BLaER1 (cell line): ENCODE measurements around the gene CAPN10.

ENCODE experiments used
- H3K27ac ChIP-seq: shearing (Covaris generic); formaldehyde crosslinking; 2 replicates; pipeline ENCODE4 v1.8.1; 2022
- H3K27me3 ChIP-seq: shearing (Covaris generic); formaldehyde crosslinking; 2 replicates; pipeline ENCODE4 v1.8.1; 2022
- H3K36me3 ChIP-seq: shearing (Covaris generic); formaldehyde crosslinking; 2 replicates; pipeline ENCODE4 v1.8.1; 2022
- H3K4me1 ChIP-seq: shearing (Covaris generic); formaldehyde crosslinking; 2 replicates; pipeline ENCODE4 v1.8.1; 2022
- H3K4me2 ChIP-seq: shearing (Covaris generic); formaldehyde crosslinking; 2 replicates; pipeline ENCODE4 v1.8.1; 2022
- H3K4me3 ChIP-seq: shearing (Covaris generic); formaldehyde crosslinking; 2 replicates; pipeline ENCODE4 v1.8.1; 2022
- H3K9ac ChIP-seq: shearing (Covaris generic); formaldehyde crosslinking; 2 replicates; pipeline ENCODE4 v1.8.1; 2022
- H3K9me3 ChIP-seq: shearing (Covaris generic); formaldehyde crosslinking; 2 replicates; pipeline ENCODE4 v1.8.1; 2022
- H4K20me1 ChIP-seq: shearing (Covaris generic); formaldehyde crosslinking; 2 replicates; pipeline ENCODE4 v1.8.1; 2022
- Cebpa-rat ChIP-seq: shearing (Covaris generic); IDR thresholded peaks from 2 replicates; pipeline ENCODE4 v1.8.1; 2022

Gene CAPN10

DNA sequence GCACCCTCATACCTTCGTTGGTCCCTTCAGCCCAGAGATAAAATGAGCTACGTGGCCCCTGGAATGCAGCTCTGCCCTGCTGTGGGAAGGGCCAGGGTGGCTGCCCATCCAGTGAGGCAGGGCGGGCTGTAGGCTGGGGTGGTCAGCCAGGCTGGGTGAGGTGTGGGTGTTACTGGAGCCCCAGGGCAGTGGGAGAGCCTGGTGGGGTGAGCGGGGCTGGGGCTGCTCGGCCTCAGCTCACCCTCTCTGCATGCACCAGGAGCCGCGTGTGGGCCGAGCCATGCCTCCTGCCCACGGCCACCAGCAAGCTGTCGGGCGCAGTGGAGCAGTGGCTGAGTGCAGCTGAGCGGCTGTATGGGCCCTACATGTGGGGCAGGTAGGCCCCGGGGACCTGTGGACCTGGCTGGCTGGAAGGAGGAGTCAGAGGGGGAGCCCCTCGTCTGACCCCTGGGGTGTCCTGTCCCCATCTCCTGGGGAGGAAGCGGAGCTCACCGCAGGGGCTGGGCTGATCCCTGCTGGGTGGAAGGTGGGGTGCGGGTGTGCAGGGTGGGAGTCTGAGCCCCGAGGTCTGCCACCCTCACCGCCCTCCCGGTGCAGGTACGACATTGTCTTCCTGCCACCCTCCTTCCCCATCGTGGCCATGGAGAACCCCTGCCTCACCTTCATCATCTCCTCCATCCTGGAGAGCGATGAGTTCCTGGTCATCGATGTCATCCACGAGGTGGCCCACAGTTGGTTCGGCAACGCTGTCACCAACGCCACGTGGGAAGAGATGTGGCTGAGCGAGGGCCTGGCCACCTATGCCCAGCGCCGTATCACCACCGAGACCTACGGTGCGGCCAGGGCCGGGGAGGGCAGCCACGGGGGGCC lies 12.8 kb upstream of the CAPN10 start:
- H3K4me2 ChIP-seq = no peak overlapping the region
- H3K4me1 ChIP-seq = peaks cover 27% of the 10 kb centered on the region
- H3K36me3 ChIP-seq = peaks cover 79% of the 10 kb centered on the region
- H3K27ac ChIP-seq = 0 out of 2 replicates have a peak overlapping the region, but pooled peaks have one; percentile 26
- no peaks in the 10 kb centered on the region for H3K9me3 ChIP-seq
- H3K4me3 ChIP-seq = no peak overlapping the region
- no peak for TF ChIP-seq Cebpa-rat
- no peaks in the 10 kb centered on the region for H3K27me3 ChIP-seq
- H3K9ac ChIP-seq = no peak overlapping the region
- H4K20me1 ChIP-seq = peaks cover 98% of the 10 kb centered on the region

DNA sequence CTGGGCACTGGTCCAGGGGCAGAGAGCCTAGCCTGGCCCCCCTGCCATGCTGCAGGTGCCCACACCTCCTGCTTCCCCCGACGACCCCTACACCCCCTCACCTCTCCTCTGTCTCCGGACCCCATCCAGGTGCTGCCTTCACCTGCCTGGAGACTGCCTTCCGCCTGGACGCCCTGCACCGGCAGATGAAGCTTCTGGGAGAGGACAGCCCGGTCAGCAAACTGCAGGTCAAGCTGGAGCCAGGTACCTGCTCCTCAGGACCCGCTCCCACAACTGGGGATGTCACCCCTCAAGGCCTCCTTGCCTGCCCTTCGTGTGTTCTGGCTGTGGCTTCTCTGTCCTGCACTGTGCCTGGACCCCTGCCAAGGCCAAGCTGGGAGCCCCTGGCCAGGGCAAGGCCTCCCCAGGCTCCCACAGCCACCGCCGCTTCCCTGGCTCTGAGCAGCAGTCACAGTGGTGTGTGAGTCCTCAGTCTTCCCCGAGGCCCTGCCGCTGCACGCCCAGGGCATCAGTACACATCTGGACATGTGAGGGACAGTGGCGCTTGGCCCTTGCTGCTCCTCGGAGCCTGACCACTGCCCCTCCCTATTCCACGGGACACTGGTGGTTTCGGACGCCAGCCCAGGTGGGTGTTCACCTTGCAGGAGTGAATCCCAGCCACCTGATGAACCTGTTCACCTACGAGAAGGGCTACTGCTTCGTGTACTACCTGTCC lies 12.0 kb upstream of the CAPN10 start:
- H3K9ac ChIP-seq = no peak overlapping the region
- peaks cover 99% of the 10 kb centered on the region for H4K20me1 ChIP-seq
- H3K27me3 ChIP-seq = no peaks in the 10 kb centered on the region
- H3K4me2 ChIP-seq = no peak overlapping the region
- H3K27ac ChIP-seq = no peak overlapping the region
- no peak for TF ChIP-seq Cebpa-rat
- H3K4me1 ChIP-seq = peaks cover 24% of the 10 kb centered on the region
- H3K9me3 ChIP-seq = no peaks in the 10 kb centered on the region
- H3K4me3 ChIP-seq = no peak overlapping the region
- H3K36me3 ChIP-seq = peaks cover 87% of the 10 kb centered on the region

DNA sequence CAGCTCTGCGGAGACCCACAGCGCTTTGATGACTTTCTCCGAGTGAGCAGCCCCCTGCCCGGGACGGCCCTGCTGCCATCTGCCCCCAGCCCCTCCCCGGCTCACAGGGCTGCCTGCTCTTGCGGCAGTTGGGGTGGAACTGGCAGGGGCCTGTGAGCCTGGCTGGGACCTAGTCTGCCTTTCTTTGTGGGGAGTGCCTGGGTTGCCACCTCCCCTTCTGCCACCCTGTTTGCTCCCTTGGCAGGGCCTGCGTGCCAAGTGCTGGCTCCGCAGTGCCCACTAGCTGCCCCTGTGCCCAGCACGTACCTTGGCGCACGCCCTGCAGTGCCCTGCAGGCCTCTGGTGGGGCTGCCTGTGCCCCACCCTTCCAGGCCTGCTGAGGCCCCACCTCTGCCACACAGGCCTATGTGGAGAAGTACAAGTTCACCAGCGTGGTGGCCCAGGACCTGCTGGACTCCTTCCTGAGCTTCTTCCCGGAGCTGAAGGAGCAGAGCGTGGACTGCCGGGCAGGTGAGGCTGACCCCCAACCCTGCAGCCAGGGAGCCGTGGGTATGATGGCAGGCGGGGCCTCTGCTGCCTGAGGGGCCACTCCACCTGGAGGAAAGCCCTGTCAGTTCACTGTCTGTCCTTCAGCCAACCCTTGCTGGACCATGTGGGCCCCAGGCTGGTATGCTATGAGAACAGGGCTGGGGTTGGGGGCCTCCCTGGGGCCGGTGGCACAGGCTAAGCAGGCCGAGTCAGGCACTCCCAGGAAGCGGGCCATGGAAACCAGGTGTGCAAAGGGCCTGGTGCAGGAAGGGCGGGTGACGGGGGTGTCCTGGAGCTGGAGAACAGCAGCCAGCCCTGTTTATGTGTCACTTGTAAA lies 11.2 kb upstream of the CAPN10 start:
- no peak overlapping the region for H3K27ac ChIP-seq
- no peak overlapping the region for H3K4me3 ChIP-seq
- H4K20me1 ChIP-seq = peaks cover 99% of the 10 kb centered on the region
- no peaks in the 10 kb centered on the region for H3K9me3 ChIP-seq
- H3K27me3 ChIP-seq = no peaks in the 10 kb centered on the region
- H3K4me1 ChIP-seq = peaks cover 24% of the 10 kb centered on the region
- H3K4me2 ChIP-seq = no peak overlapping the region
- peaks cover 90% of the 10 kb centered on the region for H3K36me3 ChIP-seq
- TF ChIP-seq Cebpa-rat = no peak
- H3K9ac ChIP-seq = no peak overlapping the region

DNA sequence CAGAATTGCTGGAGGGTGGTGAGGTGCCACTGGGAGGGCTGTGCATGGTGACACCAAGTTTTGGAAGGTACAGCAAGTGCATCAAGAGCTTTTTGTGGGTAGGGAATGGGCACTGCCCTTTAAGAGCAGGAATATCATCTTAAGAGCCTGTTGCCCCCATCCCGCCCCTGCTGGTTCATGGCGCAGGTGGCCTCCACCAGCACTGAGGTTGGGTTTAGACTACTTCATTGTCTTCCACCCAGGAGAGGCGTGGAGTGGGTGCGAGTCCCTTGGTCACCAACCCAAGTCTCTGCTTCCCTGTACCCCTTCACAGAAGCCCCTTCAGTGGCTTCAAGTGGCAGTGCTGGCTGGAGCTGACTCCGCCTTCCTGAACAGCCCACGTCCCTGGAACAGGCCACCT lies 10.5 kb upstream of the CAPN10 start:
- H3K27ac ChIP-seq = no peak overlapping the region
- no peaks in the 10 kb centered on the region for H3K27me3 ChIP-seq
- H3K9me3 ChIP-seq = 0 out of 2 replicates have a peak, but pooled peaks cover 3% of the 10 kb centered on the region
- H4K20me1 ChIP-seq = peaks cover 95% of the 10 kb centered on the region
- peaks cover 97% of the 10 kb centered on the region for H3K36me3 ChIP-seq
- H3K4me3 ChIP-seq = no peak overlapping the region
- H3K9ac ChIP-seq = no peak overlapping the region
- no peak overlapping the region for H3K4me2 ChIP-seq
- H3K4me1 ChIP-seq = peaks cover 20% of the 10 kb centered on the region
- no peak for TF ChIP-seq Cebpa-rat

DNA sequence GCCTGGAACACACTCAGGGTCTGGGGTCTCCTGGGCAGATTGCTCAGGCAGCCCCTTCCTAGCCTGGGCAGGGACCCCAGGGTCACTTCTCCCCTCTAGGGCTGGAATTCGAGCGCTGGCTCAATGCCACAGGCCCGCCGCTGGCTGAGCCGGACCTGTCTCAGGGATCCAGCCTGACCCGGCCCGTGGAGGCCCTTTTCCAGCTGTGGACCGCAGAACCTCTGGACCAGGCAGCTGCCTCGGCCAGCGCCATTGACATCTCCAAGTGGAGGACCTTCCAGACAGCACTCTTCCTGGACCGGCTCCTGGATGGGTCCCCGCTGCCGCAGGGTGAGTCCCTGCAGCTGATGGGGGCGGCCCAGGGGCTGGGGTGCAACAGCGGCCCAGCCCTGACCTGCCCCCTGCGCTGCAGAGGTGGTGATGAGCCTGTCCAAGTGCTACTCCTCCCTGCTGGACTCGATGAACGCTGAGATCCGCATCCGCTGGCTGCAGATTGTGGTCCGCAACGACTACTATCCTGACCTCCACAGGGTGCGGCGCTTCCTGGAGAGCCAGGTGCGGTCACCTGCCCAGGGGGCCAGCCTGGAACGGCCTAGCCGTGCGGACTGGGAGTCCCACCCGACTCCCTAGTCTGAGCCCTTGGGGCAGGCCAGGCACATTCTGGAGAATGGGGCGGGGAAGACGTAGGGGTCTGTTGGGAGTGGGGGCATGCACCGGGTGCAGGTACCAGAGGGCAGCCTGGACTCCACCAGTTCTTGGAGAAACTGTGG lies 9.9 kb upstream of the CAPN10 start:
- Histone ChIP-seq H3K36me3 (peaks cover 100% of the 10 kb centered on the region), H3K27me3 (no peaks in the 10 kb centered on the region), H3K4me2 (no peak overlapping the region), H4K20me1 (peaks cover 90% of the 10 kb centered on the region), H3K27ac (no peak overlapping the region), H3K9ac (no peak overlapping the region), H3K4me3 (no peak overlapping the region), H3K9me3 (peaks cover 9% of the 10 kb centered on the region), H3K4me1 (peaks cover 14% of the 10 kb centered on the region)
- no peak for TF ChIP-seq Cebpa-rat

DNA sequence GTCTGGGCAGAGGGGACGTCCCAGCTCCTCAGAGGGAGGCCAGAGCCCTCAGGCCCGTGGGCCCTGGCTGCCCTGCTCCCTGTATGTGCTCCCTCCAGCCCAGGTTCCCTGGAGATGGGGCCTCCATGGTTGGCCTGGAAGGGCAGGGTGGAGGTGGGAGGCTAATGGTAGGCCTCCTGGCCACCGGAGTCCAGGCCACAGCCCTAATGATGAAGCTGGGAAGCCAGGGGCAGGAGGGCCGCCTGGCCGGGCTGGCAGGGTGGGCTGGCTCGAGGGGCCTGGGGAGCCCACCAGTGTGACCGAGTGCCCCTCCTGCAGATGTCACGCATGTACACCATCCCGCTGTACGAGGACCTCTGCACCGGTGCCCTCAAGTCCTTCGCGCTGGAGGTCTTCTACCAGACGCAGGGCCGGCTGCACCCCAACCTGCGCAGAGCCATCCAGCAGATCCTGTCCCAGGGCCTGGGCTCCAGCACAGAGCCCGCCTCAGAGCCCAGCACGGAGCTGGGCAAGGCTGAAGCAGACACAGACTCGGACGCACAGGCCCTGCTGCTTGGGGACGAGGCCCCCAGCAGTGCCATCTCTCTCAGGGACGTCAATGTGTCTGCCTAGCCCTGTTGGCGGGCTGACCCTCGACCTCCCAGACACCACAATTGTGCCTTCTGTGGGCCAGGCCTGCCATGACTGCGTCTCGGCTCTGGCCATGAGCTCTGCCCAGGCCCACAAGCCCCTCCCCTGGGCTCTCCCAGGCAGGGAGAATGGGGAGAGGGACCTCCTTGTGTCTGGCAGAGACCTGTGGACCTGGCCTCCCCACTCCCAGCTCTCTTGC lies 9.0 kb upstream of the CAPN10 start:
- no peak overlapping the region for H3K4me3 ChIP-seq
- H3K9ac ChIP-seq = no peak overlapping the region
- H3K27ac ChIP-seq = 0 out of 2 replicates have a peak overlapping the region, but pooled peaks have one; percentile 11
- no peak for TF ChIP-seq Cebpa-rat
- peaks cover 81% of the 10 kb centered on the region for H4K20me1 ChIP-seq
- H3K9me3 ChIP-seq = peaks cover 11% of the 10 kb centered on the region
- H3K4me2 ChIP-seq = no peak overlapping the region
- H3K27me3 ChIP-seq = no peaks in the 10 kb centered on the region
- H3K36me3 ChIP-seq = peaks cover 96% of the 10 kb centered on the region
- peaks cover 21% of the 10 kb centered on the region for H3K4me1 ChIP-seq

DNA sequence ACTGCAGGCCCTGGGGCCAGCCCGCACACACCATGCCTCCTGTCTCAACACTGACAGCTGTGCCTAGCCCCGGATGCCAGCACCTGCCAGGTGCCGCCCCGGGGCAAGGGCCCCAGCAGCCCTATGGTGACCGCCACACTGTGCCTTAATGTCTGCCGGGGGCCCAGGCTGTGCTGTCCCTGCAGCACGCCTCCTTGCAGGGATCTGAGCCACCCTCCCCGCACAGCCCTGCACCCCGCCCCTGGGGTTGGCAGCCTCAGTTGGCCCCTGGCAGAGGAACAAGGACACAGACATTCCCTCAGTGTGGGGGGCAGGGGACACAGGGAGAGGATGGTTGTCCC lies 8.5 kb upstream of the CAPN10 start:
- 0 out of 2 replicates have a peak overlapping the region, but pooled peaks have one; percentile 11 for H3K27ac ChIP-seq
- peaks cover 11% of the 10 kb centered on the region for H3K9me3 ChIP-seq
- peaks cover 75% of the 10 kb centered on the region for H4K20me1 ChIP-seq
- H3K36me3 ChIP-seq = peaks cover 96% of the 10 kb centered on the region
- no peak overlapping the region for H3K4me2 ChIP-seq
- H3K4me1 ChIP-seq = peaks cover 27% of the 10 kb centered on the region
- H3K9ac ChIP-seq = no peak overlapping the region
- no peaks in the 10 kb centered on the region for H3K27me3 ChIP-seq
- H3K4me3 ChIP-seq = no peak overlapping the region
- TF ChIP-seq Cebpa-rat = no peak

DNA sequence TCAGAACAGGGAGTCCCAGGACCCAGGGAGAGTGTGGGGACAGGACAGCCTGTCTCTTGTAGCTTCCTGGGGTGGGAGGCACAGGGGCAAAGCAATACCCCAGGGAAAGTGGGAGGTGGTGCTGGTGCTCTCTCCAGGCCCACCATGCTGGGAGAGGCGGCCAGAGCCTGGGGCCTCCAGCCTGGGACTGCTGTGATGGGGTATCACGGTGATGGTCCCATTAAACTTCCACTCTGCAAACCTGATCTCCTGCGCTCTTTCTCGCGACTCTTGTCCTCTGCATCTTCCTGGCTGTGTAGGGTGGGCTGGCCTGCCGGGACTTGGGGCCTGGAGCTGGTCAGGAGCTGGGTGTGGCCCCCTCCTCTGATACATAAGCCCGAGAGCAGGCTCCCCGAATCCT lies 8.0 kb upstream of the CAPN10 start:
- Histone ChIP-seq H3K27ac (0 out of 2 replicates have a peak overlapping the region, but pooled peaks have one; percentile 11), H3K9me3 (peaks cover 11% of the 10 kb centered on the region), H3K4me1 (peaks cover 31% of the 10 kb centered on the region), H3K4me2 (no peak overlapping the region), H3K27me3 (no peaks in the 10 kb centered on the region), H3K9ac (no peak overlapping the region), H4K20me1 (peaks cover 71% of the 10 kb centered on the region), H3K4me3 (no peak overlapping the region), H3K36me3 (peaks cover 95% of the 10 kb centered on the region)
- TF ChIP-seq Cebpa-rat = no peak
